H9 (cell line): ENCODE results near the gene VPS4A. TPM values are rescaled to one million over a fixed set of nuclear protein-coding genes. Genes with fewer than 3 reads are reported as not detected.

Experiments
- DNase-seq: peaks from one replicate; pipeline ENCODE4 v3.0.0-alpha.2; 2017
- H2AFZ ChIP-seq: one replicate; pipeline ENCODE4 v1.6.1; 2013; ENCODE audit warnings: mild to moderate bottlenecking, low read length, control low read depth, moderate library complexity
- H2AK5ac ChIP-seq: 2 replicates; pipeline ENCODE4 v1.6.1; 2013; ENCODE audit warnings: low read length, control low read depth, mixed read lengths; ENCODE audit not compliant: insufficient read length
- H2BK120ac ChIP-seq: one replicate; pipeline ENCODE4 v1.6.1; 2013; ENCODE audit warnings: low read depth, mild to moderate bottlenecking, low read length, control low read depth, inconsistent platforms; ENCODE audit not compliant: poor library complexity, severe bottlenecking
- H2BK12ac ChIP-seq: 2 replicates; pipeline ENCODE4 v1.6.1; 2013; ENCODE audit warnings: low read length, control low read depth, mixed read lengths, low read depth; ENCODE audit not compliant: insufficient read length
- H2BK15ac ChIP-seq: 2 replicates; pipeline ENCODE4 v1.6.1; 2013; ENCODE audit warnings: low read depth, low read length, control low read depth
- H2BK20ac ChIP-seq: one replicate; pipeline ENCODE4 v1.6.1; 2013; ENCODE audit warnings: low read depth, mild to moderate bottlenecking, low read length, control low read depth, inconsistent platforms; ENCODE audit not compliant: poor library complexity, severe bottlenecking
- H2BK5ac ChIP-seq: 2 replicates; pipeline ENCODE4 v1.6.1; 2013; ENCODE audit warnings: low read length, control low read depth, mixed read lengths; ENCODE audit not compliant: insufficient read length
- H3K14ac ChIP-seq: 2 replicates; pipeline ENCODE4 v1.6.1; 2013; ENCODE audit warnings: low read length, control low read depth; ENCODE audit not compliant: insufficient read depth
- H3K18ac ChIP-seq: 2 replicates; pipeline ENCODE4 v1.6.1; 2013; ENCODE audit warnings: low read depth, mild to moderate bottlenecking, mixed read lengths, low read length, control low read depth; ENCODE audit not compliant: insufficient read length
- H3K23ac ChIP-seq: 2 replicates; pipeline ENCODE4 v1.6.1; 2013; ENCODE audit warnings: low read length, control low read depth, mixed read lengths, low read depth; ENCODE audit not compliant: insufficient read length
- H3K23me2 ChIP-seq: 2 replicates; pipeline ENCODE4 v1.6.1; 2013; ENCODE audit warnings: low read depth, mild to moderate bottlenecking, mixed read lengths, low read length, control low read depth; ENCODE audit not compliant: insufficient read length, poor library complexity, severe bottlenecking
- H3K27ac ChIP-seq: 2 replicates; pipeline ENCODE4 v1.5.1; 2013; ENCODE audit warnings: low read length, control low read depth, mixed read lengths, low read depth; ENCODE audit not compliant: insufficient read length
- H3K27me3 ChIP-seq: 2 replicates; pipeline ENCODE4 v1.6.1; 2013; ENCODE audit warnings: low read length, control low read depth, inconsistent platforms; ENCODE audit not compliant: insufficient read depth
- H3K4ac ChIP-seq: 2 replicates; pipeline ENCODE4 v1.6.1; 2013; ENCODE audit warnings: low read depth, mild to moderate bottlenecking, control low read depth, inconsistent platforms, low read length, moderate library complexity
- H3K4me1 ChIP-seq: 2 replicates; pipeline ENCODE4 v1.6.1; 2013; ENCODE audit warnings: low read length, control low read depth, inconsistent platforms; ENCODE audit not compliant: insufficient read depth
- H3K4me2 ChIP-seq: 2 replicates; pipeline ENCODE4 v1.6.1; 2013; ENCODE audit warnings: low read length, control low read depth, mixed read lengths; ENCODE audit not compliant: insufficient read length, insufficient read depth
- H3K56ac ChIP-seq: 2 replicates; pipeline ENCODE4 v1.6.1; 2013; ENCODE audit warnings: low read depth, mild to moderate bottlenecking, mixed read lengths, low read length, control low read depth; ENCODE audit not compliant: insufficient read length
- H3K79me1 ChIP-seq: 2 replicates; pipeline ENCODE4 v1.6.1; 2013; ENCODE audit warnings: low read depth, mild to moderate bottlenecking, moderate library complexity, low read length, control low read depth, inconsistent platforms; ENCODE audit not compliant: insufficient read depth, poor library complexity, severe bottlenecking
- H3K79me2 ChIP-seq: 2 replicates; pipeline ENCODE4 v1.6.1; 2013; ENCODE audit warnings: low read length, control low read depth, inconsistent platforms; ENCODE audit not compliant: insufficient read depth
- H3K9ac ChIP-seq: 2 replicates; pipeline ENCODE4 v1.6.1; 2013; ENCODE audit warnings: low read length, control low read depth, mixed read lengths; ENCODE audit not compliant: insufficient read length; ENCODE audit errors: extremely low read depth
- H3K9me3 ChIP-seq: one replicate; pipeline ENCODE4 v1.6.1; 2013; ENCODE audit warnings: low read depth, low read length, inconsistent platforms; ENCODE audit not compliant: control insufficient read depth
- H3T11ph ChIP-seq: one replicate; pipeline ENCODE4 v1.6.1; 2013; ENCODE audit warnings: mild to moderate bottlenecking, low read length, control low read depth, inconsistent platforms
- H4K20me1 ChIP-seq: one replicate; pipeline ENCODE4 v1.6.1; 2013; ENCODE audit not compliant: control insufficient read depth, insufficient read length, insufficient read depth
- H4K5ac ChIP-seq: 2 replicates; pipeline ENCODE4 v1.6.1; 2013; ENCODE audit warnings: low read depth, mild to moderate bottlenecking, mixed read lengths, low read length, control low read depth; ENCODE audit not compliant: insufficient read length
- H4K8ac ChIP-seq: replicated peaks from 2 replicates; pipeline ENCODE4 v1.6.1; 2013; ENCODE audit warnings: low read length, control low read depth, mixed read lengths, low read depth; ENCODE audit not compliant: insufficient read length
- H4K91ac ChIP-seq: 2 replicates; pipeline ENCODE4 v1.6.1; 2013; ENCODE audit warnings: low read depth, mild to moderate bottlenecking, moderate library complexity, mixed read lengths, low read length, control low read depth; ENCODE audit not compliant: insufficient read length
- H3K27ac Mint-ChIP-seq, 3 experiments: 2 replicates in 2 of 3; 3 replicates in 1 of 3; pipeline ENCODE4 v1.8.0; 2020 to 2021; ENCODE audit warnings: mixed read lengths in 3 of 3, mild to moderate bottlenecking in 1 of 3, moderate library complexity in 1 of 3
- H3K27me3 Mint-ChIP-seq: 2 replicates; pipeline ENCODE4 v1.8.0; 2021; ENCODE audit warnings: low read depth, mild to moderate bottlenecking, moderate library complexity, mixed read lengths
- H3K36me3 Mint-ChIP-seq, 3 experiments: 2 replicates in 2 of 3; 3 replicates in 1 of 3; pipeline ENCODE4 v1.8.0; 2020 to 2021; ENCODE audit warnings: low read depth in 3 of 3, mixed read lengths in 3 of 3; ENCODE audit not compliant: insufficient read depth in 1 of 3
- H3K4me1 Mint-ChIP-seq, 2 experiments: 2 replicates each; pipeline ENCODE4 v1.8.0; 2020; ENCODE audit warnings: mixed read lengths in 2 of 2
- H3K4me3 Mint-ChIP-seq, 2 experiments: 2 replicates in 1 of 2; 3 replicates in 1 of 2; pipeline ENCODE4 v1.8.0; 2020 to 2021; ENCODE audit warnings: mild to moderate bottlenecking in 2 of 2, mixed read lengths in 2 of 2, moderate library complexity in 1 of 2
- H3K9me3 Mint-ChIP-seq, 2 experiments: 2 replicates in 1 of 2; 3 replicates in 1 of 2; pipeline ENCODE4 v1.8.0; 2020; ENCODE audit warnings: mild to moderate bottlenecking in 2 of 2, mixed read lengths in 2 of 2, moderate library complexity in 1 of 2
- CTCF ChIP-seq: fragments of 200-600 bp; sonication (generic); conservative IDR thresholded peaks from 3 replicates; pipeline ENCODE4 v1.8.0; 2021; ENCODE audit warnings: antibody characterized with exemption, mild to moderate bottlenecking
- WGBS: extraction: QIAGEN DNeasy Blood & Tissue Kit; methylation state at CpG from one replicate; pipeline ENCODE4 v1.1.7; 2013; ENCODE audit warnings: missing lambda C conversion rate, low lambda C conversion rate, mixed read lengths; ENCODE audit not compliant: insufficient read length; ENCODE audit errors: extremely low coverage; 5-methylcytosine and 5-hydroxymethylcytosine counted together
- total RNA-seq: library from RNA; stranded (reverse); gene quantifications from 2 replicates; pipeline ENCODE4 v1.2.1, GENCODE V29; 2021

VPS4A gene
- total RNA-seq, 1 experiment from 2014 or later: 27.1 TPM

GRCh38 chr16:69307856-69308255 is 3.3 kb upstream of the VPS4A start:
- no peak overlapping the region for H3K23ac ChIP-seq

More at GRCh38 chr16:69307856-69308255, 3.3 kb upstream of the VPS4A start:
- no peak overlapping the region for H2BK12ac ChIP-seq
- H4K5ac ChIP-seq: no peak overlapping the region
- no peak overlapping the region for H2BK120ac ChIP-seq
- H3K9ac ChIP-seq: no peak overlapping the region
- Mint-ChIP-seq H3K36me3 (peaks cover 0 to 4% (median 2%) of the 10 kb centered on the region in 3 experiments; a peak in 2 of 7 replicates), H3K4me1 (peaks cover 7 to 10% of the 10 kb centered on the region in 2 experiments), H3K27ac (no peak overlapping the region), H3K27me3 (no peaks in the 10 kb centered on the region; the same call in 1 of the 2 replicates), H3K9me3 (no peaks in the 10 kb centered on the region; a peak in 2 of 5 replicates), H3K4me3 (no peak overlapping the region)
- no peak overlapping the region for H3T11ph ChIP-seq
- H3K14ac ChIP-seq: no peak overlapping the region
- no peaks in the 10 kb centered on the region for H4K20me1 ChIP-seq
- H3K4me2 ChIP-seq: no peak overlapping the region
- no peaks in the 10 kb centered on the region for H3K9me3 ChIP-seq
- peaks cover 2% of the 10 kb centered on the region; the same call in 1 of the 2 replicates for H3K4me1 ChIP-seq
- no CpG with 5 or more reads among the region's 2 CpGs for WGBS
- peaks cover 3% of the 10 kb centered on the region; the same call in 1 of the 2 replicates for H3K79me2 ChIP-seq
- no peak for DNase-seq
- no peak overlapping the region for H2AK5ac ChIP-seq
- no peak overlapping the region for H2BK20ac ChIP-seq
- H3K23me2 ChIP-seq: peaks cover 6% of the 10 kb centered on the region
- no peak overlapping the region for H2AFZ ChIP-seq
- no peak overlapping the region for H2BK15ac ChIP-seq
- H4K8ac ChIP-seq: no peak overlapping the region
- H4K91ac ChIP-seq: no peak overlapping the region
- H3K27ac ChIP-seq: no peak overlapping the region
- H3K18ac ChIP-seq: no peak overlapping the region
- no peaks in the 10 kb centered on the region for H3K27me3 ChIP-seq
- H3K79me1 ChIP-seq: no peaks in the 10 kb centered on the region
- no peak for TF ChIP-seq CTCF
- H2BK5ac ChIP-seq: no peak overlapping the region
- H3K56ac ChIP-seq: no peak overlapping the region
- no peak overlapping the region for H3K4ac ChIP-seq
